DMS 273 treated with DMSO at 0.1 percent for 48 hours (cell line): ENCODE measurements around the gene MCAT.
"Not testable (repeated sequence)": the region's sequence is repeated elsewhere in the genome, so short reads cannot be mapped to it uniquely, and the experiment has no call there.

Experiments
- DNase-seq: peaks from one replicate; lab custom pipeline; 2025; lab: John Stamatoyannopoulos, UW

MCAT gene

GRCh38 chr22:43126501-43127165 lies 16.6 kb downstream of the MCAT start:
- no peak for DNase-seq

GRCh38 chr22:43118953-43119458 lies 24.2 kb downstream of the MCAT start:
- no peak for DNase-seq

GRCh38 chr22:43118024-43118849 lies 25.0 kb downstream of the MCAT start:
- DNase-seq: no peak

- DNase-seq: no peak
Observed at GRCh38 chr22:43116932-43117331, 26.3 kb downstream of the MCAT start.

GRCh38 chr22:43114958-43115357 lies 28.2 kb downstream of the MCAT start:
- DNase-seq: no peak

- DNase-seq: no peak
Observed at GRCh38 chr22:43113526-43114251, 29.5 kb downstream of the MCAT start.

- DNase-seq: no peak
Observed at GRCh38 chr22:43110927-43111623, 32.1 kb downstream of the MCAT start.

- DNase-seq: no peak
Observed at GRCh38 chr22:43110444-43110926, 32.7 kb downstream of the MCAT start, which contains the start of gene BIK. TSS of gene BIK (plus strand) at chr22:43110750. CDS start at chr22:43124023, 13,273 bp downstream.

- DNase-seq: no peak
Observed at GRCh38 chr22:43109921-43110443, 33.2 kb downstream of the MCAT start.

GRCh38 chr22:43109511-43109910 lies 33.7 kb downstream of the MCAT start:
- no peak for DNase-seq

GRCh38 chr22:43106302-43106701 lies 36.9 kb downstream of the MCAT start:
- DNase-seq: no peak

GRCh38 chr22:43104950-43105349 lies 38.2 kb downstream of the MCAT start:
- not testable (repeated sequence) for DNase-seq

GRCh38 chr22:43104056-43104625 lies 39.1 kb downstream of the MCAT start:
- DNase-seq: not testable (repeated sequence)

GRCh38 chr22:43101306-43101705 lies 41.9 kb downstream of the MCAT start:
- no peak for DNase-seq

GRCh38 chr22:43100225-43100624 lies 43.0 kb downstream of the MCAT start:
- DNase-seq: no peak

GRCh38 chr22:43099095-43099494 lies 44.1 kb downstream of the MCAT start:
- DNase-seq: no peak

GRCh38 chr22:43098356-43098755 lies 44.8 kb downstream of the MCAT start:
- DNase-seq: no peak

GRCh38 chr22:43096420-43096819 lies 46.8 kb downstream of the MCAT start:
- no peak for DNase-seq

- DNase-seq: no peak
Observed at GRCh38 chr22:43094551-43094950, 48.6 kb downstream of the MCAT start.

GRCh38 chr22:43094085-43094484 lies 49.1 kb downstream of the MCAT start:
- DNase-seq: no peak

GRCh38 chr22:43092085-43092484 lies 51.1 kb downstream of the MCAT start:
- no peak for DNase-seq
